Effector CD4-positive, alpha-beta T cell (primary cell): ENCODE data around the gene NKTR.

ENCODE experiments used
- DNase-seq: peaks from one replicate; pipeline ENCODE4 v3.0.0-alpha.2; 2020

NKTR gene

DNA sequence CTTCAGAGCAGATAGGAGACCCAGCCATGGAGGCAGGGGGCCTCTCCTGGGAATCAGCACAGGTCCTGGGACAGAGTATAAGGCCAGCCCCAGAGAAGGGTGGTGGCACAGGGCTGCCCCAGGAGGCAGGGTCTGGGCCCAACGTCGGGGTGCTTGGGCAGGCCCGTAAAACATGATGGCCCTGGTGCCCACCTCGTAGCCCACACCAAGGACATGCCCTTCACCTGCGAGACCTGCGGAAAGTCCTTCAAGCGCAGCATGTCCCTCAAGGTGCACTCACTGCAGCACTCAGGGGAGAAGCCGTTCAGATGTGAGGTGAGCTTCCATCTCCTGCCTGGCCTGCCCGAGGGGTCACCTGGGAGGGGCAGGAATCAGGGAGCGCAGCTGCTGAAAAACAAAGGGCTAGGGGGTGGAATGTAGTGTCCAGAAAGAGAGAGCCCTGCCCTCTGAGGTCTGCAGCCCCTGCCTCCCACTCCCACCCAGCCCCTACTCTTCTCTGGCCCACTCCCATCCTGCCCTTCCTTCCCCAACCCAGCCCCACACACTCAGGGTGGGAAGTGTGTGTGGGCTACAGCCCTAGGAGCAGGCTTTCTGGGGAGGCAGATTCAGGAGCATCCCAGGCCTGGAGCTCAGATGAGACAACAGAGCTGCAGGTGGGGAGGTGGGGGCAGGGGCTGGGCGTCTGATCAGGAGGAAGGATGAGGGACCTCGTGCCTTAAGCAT is 62.5 kb downstream of the NKTR start:
- DNase-seq, result no peak

DNA sequence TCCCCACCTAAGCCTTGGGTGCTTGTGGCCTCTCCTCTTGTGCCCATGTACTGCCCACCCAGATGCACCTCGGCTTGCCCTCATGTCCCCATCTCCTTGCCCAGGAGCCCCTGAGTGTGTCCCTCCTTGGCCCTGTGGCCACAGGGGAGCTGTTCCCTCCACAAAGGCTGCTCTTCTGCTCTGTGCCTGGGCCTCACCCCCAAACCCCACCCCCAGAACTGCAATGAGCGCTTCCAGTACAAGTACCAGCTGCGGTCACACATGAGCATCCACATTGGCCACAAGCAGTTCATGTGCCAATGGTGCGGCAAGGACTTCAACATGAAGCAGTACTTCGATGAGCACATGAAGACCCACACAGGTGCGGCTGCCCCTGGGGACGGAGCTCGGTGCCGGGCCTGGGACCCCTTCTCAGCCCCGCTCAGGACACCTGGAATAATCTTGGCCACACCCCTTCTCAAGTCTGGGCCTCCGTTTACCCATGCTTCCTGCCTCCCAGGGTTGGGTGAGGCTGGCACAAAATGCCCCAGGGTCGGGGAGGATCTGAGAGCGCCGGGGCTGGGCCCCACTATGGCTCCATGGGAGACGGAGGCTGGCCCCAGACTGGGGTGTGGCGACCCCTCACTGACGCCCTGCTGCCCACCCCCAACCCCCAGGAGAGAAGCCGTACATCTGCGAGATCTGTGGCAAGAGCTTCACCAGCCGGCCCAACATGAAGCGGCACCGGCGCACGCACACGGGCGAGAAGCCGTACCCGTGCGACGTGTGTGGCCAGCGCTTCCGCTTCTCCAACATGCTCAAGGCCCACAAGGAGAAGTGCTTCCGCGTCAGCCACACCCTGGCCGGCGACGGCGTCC is 63.3 kb downstream of the NKTR start:
- DNase-seq, result no peak

DNA sequence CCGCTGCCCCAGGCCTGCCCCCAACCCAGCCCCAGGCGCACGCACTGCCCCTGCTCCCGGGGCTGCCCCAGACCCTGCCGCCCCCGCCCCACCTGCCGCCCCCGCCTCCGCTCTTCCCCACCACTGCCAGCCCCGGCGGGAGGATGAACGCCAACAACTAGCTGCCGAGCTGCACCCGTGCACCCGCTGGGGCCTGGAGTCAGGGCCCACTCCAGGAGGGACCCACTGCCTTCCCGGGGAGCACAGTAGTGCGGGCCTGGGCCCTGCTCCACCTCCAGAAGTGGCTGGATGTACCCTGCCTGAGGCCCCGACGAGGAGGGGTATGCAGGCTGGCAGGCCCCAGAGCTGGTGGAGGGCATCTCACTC is 63.9 kb downstream of the NKTR start:
- DNase-seq, result no peak

DNA sequence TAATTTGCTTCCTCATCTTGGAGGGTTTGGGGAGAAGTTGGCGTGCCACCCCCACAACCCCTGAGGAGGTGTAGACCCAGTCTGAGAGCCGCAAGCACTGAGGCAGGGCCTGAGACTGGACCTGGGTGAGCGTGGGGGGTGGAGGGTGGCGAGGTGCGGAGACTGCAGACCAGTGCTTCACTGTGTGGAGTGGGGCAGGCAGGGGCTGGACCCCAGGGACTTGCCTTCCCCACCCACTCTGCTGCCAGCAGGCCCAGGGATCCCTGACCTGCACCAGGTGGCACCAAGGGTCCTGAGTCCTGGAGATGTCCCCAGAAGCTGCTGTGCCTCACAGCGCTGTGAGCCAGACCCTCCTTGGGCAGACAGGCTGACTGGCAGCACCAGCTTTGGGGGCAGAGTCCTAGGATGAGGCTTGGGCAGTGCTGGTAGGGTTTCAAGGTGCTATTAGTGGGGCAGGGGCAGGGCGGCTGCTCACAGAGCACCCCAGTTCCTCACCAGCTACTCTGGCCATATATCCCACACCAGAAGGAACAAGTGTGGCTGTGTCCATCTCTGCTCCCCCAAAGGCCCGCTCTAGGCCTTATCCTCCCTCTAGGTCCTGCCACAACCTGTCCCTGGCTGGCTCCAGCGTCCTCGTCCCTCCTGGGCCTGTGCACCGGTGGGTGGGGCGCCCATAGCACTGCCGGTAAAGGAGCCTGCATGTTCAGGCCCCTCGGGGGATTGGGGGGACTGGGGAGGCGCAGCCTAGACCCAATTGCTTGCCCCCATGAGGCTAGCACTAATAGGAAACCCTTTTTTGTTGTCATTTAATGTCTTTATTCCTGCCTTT is 64.8 kb downstream of the NKTR start:
- DNase-seq, result no peak

DNA sequence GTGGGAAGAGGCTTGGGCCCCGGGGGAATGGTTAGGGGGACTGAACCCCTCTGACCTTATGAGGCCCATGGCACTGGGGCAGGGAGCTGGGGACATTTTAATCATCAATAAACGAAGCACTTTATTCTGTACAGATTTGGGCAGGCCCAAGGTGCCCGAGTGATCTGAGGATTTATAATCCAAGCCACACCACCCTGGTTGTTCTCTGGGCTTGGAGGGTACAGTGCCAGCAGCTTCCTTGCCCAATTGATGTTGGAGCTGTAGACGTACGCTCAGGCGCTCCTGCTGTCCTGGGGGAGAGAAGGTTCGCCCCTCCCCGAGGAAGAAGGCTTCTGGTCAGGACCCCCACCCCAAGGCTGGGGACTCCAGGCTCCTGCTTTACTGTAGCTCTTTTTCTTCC is 65.5 kb downstream of the NKTR start:
- DNase-seq, result no peak

DNA sequence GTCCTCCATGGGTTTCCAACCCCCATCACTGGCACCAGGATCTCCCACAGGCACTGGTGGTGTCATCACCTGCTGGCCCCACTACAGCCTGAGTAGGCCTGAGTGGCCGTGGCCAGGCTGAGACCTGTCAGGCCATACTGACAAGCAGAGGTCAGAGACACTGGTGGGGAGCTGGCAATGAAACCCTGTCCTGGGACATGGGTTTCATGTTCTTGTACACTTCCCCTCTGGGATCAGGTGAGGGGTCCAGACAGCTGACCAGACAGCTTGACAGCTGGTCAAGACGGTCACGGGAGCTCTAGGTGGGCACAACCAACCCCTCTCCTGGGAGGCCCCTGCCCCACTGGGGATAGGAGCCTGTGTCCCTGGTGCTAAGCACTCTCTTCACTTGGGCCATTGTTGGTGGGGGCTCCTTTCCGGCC is 66.1 kb downstream of the NKTR start:
- DNase-seq, result no peak

DNA sequence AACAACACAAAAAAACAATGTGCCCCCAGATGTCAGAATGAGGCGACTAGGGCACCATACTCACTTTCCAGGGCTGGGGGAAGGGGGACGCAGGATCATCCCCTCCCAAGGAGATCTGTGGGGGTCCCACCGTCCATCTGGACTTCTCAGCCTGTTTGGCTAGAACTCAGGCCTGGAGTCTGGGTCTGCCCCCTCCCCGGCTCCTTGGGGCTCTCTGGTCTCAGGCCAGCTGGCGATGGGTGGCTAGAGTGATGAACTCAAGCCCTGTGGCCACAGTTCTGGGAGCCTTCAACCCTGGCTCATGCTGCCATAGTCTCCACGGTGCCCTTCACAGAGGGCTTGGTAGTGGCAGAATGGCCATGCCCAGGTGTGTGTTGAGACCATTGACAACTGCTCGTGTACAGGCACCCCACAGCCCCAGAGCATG is 66.6 kb downstream of the NKTR start:
- no peak for DNase-seq

DNA sequence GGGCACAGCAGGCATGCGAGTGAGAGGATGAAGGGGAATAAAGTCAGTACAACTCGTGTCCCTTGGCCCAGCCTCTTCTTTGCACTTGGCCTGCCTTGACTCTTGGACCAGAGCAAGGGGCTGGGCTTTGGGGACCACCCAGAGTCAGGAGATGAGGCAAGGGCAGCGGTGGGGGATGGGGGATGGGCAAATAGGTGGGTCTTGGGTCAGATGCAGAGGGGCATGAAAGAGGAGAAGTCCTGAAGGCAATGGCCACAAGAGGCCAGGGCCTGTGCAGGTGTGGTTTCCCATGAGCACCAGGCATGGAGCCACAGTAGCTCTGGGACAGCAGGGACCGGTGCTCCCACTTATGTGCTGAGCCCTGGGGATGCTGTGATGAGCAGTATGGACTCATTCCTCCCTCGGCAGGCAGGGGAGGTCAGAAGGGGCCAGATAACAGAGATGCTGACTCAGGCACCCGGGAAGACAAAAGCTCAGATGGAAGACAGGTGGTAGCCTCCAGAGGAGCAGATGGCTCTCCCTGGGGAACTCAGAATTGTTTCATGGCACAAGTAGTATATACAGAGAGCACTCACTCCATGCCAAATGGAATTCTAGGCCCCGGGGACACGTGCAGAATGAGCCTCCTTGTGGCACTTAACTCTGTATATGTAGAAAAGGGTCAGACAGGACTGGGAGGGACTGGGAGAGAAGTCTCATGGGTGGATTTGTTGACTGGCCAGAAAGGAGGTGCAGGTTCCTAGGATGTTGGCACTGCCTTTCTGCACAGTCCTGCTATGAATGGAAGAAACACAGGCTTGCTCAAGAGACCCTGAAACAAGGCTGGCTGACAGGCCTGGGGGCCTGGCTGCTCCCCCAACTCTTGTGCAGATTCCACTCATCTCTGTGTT is 67.3 kb downstream of the NKTR start:
- no peak for DNase-seq

DNA sequence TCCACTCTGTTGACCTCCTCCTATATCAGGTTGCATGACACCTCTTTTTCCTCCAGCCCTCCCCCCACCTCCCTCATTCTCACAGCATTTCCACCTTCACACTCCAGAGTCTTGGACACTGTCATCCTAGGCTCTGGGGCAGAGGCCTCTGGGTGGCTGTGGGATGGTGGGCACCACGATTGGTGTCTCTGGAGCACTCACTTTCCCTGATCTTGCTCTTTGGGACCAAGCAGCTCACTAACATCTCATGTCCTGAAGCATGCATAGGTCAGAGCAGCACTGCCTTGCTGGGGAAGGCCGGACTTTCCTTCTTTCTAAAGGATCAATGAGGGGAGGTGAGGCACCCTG is 67.9 kb downstream of the NKTR start:
- no peak for DNase-seq

DNA sequence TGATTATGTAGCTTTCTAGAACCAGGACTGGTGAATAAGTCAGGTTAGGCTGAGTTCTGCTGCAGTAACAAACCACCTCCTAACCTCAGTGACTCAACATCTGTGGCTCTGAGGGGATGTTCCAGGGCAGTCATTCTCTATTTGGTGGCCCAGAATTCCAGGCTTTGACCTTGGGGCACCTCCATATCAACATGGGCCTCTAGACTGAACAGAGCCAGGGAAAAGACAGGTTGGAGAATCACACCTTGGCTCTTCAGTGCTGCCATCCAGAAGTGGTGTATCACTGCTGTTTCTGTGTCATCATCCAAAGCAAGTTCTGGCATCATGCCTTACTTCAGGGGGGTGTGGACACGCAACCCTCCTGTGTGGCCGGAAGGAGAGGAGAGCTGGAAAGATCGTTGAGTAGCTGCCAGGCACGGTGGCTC is 68.3 kb downstream of the NKTR start:
- no peak for DNase-seq

DNA sequence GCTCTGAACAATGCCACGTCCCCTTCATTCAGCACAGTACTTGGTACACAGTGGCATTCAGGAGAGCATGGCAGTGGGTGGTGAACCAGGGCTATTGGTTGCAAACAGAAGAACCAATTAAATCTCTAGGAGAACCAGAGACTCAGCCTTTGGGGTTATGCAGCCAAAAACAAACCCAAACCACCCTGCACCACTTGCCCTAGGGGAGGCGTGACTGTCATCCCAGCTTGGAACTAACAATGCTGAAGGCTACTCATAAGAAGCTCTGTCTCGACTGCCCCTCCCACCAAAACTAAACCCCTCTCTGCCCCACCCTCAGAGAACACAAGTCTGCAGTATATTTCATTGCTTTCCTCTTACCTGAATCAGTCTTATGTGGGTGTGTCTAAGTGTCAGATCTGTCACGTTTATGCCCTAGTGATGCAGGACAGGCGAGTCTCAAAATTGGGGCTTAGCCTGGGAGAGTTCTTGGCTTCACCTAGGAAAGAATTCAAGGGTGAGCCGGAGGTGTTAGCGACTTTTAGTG is 69.6 kb downstream of the NKTR start:
- no peak for DNase-seq

DNA sequence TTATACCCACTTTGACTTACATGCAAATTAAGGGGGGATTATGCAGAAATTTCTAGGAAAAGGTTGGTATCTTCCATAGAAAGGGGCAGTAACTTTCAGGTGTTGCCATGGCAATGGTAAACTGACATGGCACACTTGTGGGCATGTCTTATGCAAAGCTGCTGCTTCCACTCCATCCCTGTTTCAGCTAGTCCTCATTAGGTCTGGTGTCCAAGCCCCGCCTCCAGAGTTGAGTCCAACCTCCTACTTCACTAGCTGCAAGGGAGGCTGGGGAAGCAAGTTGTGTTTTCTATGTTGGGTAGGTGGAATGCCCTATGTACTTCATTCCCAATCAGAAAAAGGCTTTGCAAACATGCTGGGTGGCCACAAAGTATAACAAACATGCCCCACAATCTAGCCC is 70.2 kb downstream of the NKTR start:
- DNase-seq, result no peak

DNA sequence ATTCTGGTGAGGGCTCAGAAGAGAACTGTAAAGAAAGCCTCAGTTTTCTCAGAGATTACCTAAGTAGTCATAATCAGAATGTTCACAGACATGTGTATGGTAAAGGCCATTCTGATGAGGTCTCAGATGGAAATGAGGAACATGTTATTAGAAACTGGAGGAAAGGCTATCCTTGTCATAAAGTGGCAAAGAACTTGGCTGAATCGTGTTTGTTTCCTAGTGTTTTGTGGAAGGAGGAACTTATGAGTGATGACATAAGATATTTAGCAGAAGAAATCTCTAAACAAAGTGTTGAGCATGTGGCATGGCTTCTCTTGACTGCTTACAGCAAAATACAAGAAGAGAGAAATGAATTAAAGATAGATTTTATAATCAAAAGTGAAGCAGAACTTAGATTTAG is 72.0 kb downstream of the NKTR start:
- no peak for DNase-seq

DNA sequence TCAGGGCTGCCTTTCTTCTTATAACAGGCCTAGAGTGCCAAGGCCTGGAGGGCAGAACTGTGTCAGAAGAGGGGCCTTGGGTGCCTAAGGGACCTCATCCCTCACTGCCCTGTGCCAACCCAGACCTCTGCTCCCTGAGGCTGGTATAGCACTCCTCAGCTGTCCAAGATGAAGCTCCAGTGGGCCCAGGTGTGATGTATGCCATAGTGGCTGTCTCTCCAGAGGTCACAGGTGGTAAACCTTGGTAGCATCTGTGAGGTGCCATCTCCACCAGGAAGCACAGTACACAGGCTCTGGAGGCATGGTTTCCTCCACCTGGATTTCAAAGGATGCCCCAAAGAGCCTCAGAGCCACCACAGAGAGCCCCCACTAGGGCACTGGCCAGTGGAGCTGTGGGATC is 72.6 kb downstream of the NKTR start:
- DNase-seq, result no peak

DNA sequence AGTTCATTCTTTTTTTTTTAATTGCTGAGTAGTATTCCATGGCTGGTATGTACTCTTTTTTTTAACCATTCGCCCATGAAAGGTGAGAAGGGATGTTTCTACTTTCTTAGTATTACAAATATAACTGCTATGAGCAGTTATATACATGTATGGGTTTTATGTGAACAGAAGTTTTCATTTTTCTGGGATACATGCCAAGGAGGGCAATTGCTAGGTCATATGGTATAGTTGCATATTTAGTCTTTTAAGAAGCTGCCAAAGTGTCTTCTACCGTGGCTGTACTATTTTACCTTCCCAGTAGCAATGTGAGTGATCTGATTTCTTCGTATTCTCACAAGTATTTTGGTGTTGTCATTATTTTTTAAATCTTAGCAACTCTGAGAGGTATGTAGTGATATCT is 73.7 kb downstream of the NKTR start:
- no peak for DNase-seq

DNA sequence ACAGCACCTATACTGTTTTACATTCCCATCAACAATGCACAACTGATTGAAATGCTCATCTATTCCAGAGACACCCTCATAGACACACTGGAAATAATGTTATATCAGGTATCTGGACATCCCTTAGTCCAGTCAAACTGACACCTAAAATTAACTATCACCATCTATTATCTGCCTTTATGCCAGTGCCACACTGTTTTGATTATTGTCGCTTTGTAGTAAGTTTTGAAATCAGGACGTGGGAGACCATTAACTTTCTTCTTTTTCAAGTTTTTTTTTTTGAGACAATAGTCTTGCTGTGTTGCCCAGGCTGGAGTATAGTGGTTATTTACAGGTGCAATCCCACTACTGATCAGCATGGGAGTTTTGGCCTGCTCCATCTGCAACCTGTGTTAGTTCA is 75.4 kb downstream of the NKTR start:
- no peak for DNase-seq

DNA sequence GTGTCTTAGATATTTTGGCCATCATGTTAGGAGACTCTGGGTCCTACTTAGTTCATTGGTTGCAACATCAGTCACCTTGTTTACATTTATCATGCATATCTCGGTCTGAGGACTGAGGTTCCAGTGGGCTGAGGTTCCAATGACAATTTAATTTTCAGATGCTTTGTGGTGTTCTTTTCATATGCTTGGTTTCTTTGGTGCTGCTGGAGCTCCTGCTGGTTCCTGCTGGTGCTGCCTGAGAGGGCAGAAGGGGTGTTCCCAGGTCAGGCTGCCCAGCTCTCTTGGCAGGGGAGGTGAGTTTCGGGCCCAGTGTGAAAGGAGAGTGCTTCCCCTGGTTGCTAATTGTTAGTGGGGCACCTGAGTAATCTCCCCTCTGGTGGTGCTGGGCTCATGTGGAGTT is 78.0 kb downstream of the NKTR start:
- no peak for DNase-seq

DNA sequence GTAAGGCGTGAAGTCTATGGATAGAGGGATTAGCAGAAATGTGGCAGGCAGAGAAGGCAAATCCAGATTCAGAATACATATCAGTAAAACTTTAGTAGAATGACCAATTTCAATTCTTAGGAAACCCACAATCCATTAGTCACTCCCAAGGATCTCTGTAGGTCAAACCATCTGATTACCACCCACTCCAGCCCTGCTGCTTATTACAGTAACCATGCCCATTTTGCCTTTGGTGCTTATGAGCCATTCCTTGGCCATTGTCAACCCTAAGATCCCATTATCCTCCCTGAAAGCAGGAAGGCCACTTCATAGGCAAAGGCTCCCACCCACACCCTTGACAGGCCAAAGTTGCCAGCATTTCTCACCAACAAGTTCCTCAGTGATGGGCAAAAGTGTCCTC is 79.8 kb downstream of the NKTR start:
- no peak for DNase-seq

DNA sequence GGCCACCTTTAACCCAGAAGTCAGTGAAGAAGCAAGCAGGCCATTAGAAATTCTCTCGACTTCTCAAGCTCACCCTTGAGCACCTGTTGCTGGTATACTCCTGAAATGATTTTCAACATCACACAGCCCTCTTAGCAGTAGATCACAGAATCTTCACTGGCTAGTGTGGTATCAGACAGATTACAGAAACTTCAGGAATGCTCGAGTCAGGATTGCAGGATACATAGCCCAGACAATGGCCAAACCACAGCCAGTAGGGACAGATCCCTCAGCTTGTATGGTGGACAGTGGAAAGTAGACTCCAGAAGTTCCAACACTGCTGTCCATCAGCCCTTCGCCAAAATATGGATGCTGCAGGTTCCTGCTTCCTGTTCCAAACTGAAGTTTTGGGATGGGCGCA is 80.3 kb downstream of the NKTR start:
- no peak for DNase-seq

DNA sequence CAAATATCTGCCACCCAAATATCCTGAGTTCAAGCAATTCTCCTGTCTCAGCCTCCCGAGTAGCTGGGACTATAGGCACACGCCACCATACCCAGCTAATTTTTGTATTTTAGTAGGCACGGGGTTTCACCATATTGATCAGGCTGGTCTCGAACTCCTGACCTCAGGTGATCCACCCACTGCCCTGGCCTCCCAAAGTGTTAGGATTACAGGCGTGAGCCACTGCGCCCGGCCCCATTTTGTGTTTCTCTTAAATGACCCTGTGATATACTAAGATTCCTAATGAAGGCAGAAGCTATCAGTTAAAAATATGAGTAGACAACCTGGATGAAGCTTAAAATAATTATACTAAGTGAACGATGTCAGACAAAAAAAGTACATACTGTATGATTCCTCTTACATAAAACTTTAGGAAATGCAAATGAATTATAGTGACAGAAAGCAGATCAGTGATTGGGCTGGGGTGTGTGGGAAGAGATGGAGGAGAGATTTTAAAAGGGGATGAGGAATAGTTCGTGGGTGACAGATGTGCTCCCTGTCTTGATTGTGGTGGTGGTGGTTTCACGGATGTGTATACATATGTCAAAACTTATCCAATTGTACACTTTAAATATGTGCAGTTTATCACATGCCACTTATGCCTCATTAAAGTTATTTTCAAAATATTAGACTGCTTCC is 81.0 kb downstream of the NKTR start:
- DNase-seq, result no peak

DNA sequence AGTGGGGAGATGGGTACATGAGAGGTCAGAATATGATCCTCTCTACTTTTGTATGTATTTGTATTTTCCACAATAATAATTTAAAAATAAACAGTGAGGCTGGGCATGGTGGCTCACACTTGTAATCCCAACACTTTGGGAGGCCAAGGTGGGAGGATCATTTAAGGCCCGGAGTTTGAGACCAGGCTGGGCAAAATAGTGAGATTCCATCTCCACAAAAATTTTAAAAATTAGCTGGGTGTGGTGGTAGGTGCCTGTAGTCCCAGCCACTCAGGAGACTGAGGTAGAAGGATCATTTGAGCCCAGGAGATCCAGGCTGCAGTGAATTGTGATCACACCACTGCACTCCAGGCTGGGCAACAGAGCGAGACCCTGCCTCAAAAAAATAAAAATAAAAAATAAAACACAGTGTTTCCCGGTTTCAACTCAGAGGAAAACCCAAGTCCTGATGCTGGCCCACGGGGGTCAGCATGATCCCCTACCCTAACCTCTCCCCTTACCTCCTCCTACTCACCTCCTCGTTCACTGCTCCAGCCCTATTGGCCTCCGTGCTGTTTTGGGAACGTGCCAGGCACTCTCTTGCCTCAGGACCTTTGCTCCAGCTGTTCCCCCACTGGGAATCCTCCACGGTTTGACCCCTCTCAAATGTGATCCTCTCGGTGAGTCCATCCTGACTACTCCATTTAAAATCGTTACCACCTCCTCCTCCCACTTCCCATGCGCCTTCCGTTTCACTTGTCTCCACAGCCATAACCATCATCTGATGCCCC is 82.0 kb downstream of the NKTR start:
- no peak for DNase-seq
